ENCODE results near the gene SNAPC4.
"Not testable (repeated sequence)": the region's sequence is repeated elsewhere in the genome, so short reads cannot be mapped to it uniquely, and the experiment has no call there.

GRCh38 chr9:136407061-136407460 lies 7.1 kb upstream of the SNAPC4 start:
- TF ChIP-seq ZSCAN29 (IDR thresholded peaks at IDR 0.05); UBTF (IDR thresholded peaks at IDR 0.05; ENCODE audit: borderline replicate concordance in 1 of 2, low read depth in 2 of 2, low read length in 2 of 2): not testable (repeated sequence)
